OCI-LY3 (cell line): ENCODE data around the gene GFRA4.

ENCODE experiments used
- CTCF ChIP-seq: fragments of 200-600, 300-600 bp; sonication (generic); IDR thresholded peaks from 2 replicates; pipeline ENCODE4 v1.5.1; 2014; ENCODE audit warnings: antibody characterized with exemption, low read length, low read depth
- EZH2phosphoT487 ChIP-seq: fragments of 200-600 bp; shearing (Covaris generic); IDR thresholded peaks from 2 replicates; pipeline ENCODE4 v1.6.1; 2018; ENCODE audit warnings: antibody characterized with exemption, mixed run types, low read depth

GRCh38 chr20:3686867-3687321, 23.7 kb upstream of the GFRA4 start:
- TF ChIP-seq CTCF, result no peak
- TF ChIP-seq EZH2phosphoT487, result no peak
